GM19438 (cell line): ENCODE measurements around the gene DNAJC24.

ENCODE experiments used
- ATAC-seq: cut with Tn5 transposase; IDR thresholded peaks from one replicate; pipeline ENCODE4 v1.9.1; 2021; ENCODE audit warnings: low read depth; ENCODE audit not compliant: unreplicated experiment

DNAJC24 gene

GRCh38 chr11:31479066-31479465 lies 109.4 kb downstream of the DNAJC24 start:
- no peak for ATAC-seq

- ATAC-seq = no peak
Measured at GRCh38 chr11:31480930-31481329, 111.3 kb downstream of the DNAJC24 start.
